KMS-11 (cell line): Measurements from ENCODE around the gene UBTFL1.

Experiments
- H2AFZ ChIP-seq: fragments of 200-600 bp; sonication (generic); 2 replicates; pipeline ENCODE4 v1.6.1; 2016; ENCODE audit warnings: antibody characterized with exemption, mixed run types, low read depth
- H3K27ac ChIP-seq: fragments of 200-600 bp; sonication (generic); 2 replicates; pipeline ENCODE4 v1.6.1; 2016; ENCODE audit warnings: mild to moderate bottlenecking, mixed run types
- H3K27me3 ChIP-seq: fragments of 200-600 bp; sonication (generic); 2 replicates; pipeline ENCODE4 v1.6.1; 2017; ENCODE audit warnings: mild to moderate bottlenecking, low read depth, mixed run types, moderate library complexity; ENCODE audit not compliant: insufficient read depth
- H3K36me3 ChIP-seq: fragments of 200-600 bp; sonication (generic); 2 replicates; pipeline ENCODE4 v1.6.1; 2017; ENCODE audit warnings: mild to moderate bottlenecking, mixed run types; ENCODE audit not compliant: insufficient read depth
- H3K4me1 ChIP-seq: fragments of 200-600 bp; sonication (generic); 2 replicates; pipeline ENCODE4 v1.6.1; 2016; ENCODE audit warnings: mild to moderate bottlenecking, low read depth, mixed run types; ENCODE audit not compliant: poor library complexity, severe bottlenecking
- H3K4me2 ChIP-seq: fragments of 200-600 bp; sonication (generic); 2 replicates; pipeline ENCODE4 v1.7.0; 2016; ENCODE audit warnings: mild to moderate bottlenecking, mixed run types
- H3K4me3 ChIP-seq: fragments of 200-600 bp; sonication (generic); IDR thresholded peaks from 2 replicates; pipeline ENCODE4 v1.6.1; 2017; ENCODE audit warnings: low read depth, low read length, mixed read lengths; ENCODE audit not compliant: insufficient read depth
- H3K79me2 ChIP-seq: fragments of 200-600 bp; sonication (generic); 2 replicates; pipeline ENCODE4 v1.6.1; 2016; ENCODE audit warnings: low read depth, mixed run types; ENCODE audit not compliant: insufficient read depth
- H3K9ac ChIP-seq: fragments of 200-600 bp; sonication (generic); 2 replicates; pipeline ENCODE4 v1.6.1; 2016; ENCODE audit warnings: mild to moderate bottlenecking, mixed run types
- H4K20me1 ChIP-seq: fragments of 200-600 bp; sonication (generic); 2 replicates; pipeline ENCODE4 v1.6.1; 2016; ENCODE audit warnings: mild to moderate bottlenecking, mixed run types; ENCODE audit not compliant: insufficient read depth
- CTCF ChIP-seq: fragments of 200-600 bp; sonication (generic); conservative IDR thresholded peaks from 2 replicates; pipeline ENCODE4 v1.6.1; 2017; ENCODE audit warnings: low read depth, mild to moderate bottlenecking, antibody characterized with exemption, low read length, moderate library complexity, mixed read lengths

UBTFL1 gene

GRCh38 chr11:90133560-90134477 lies 48.1 kb downstream of the UBTFL1 start:
- no peaks in the 10 kb centered on the region for H3K4me1 ChIP-seq
- no peak overlapping the region for H3K27ac ChIP-seq
- no peak overlapping the region for H2AFZ ChIP-seq
- no peak overlapping the region for H3K9ac ChIP-seq
- no peak for TF ChIP-seq CTCF
- H3K27me3 ChIP-seq = no peaks in the 10 kb centered on the region
- H3K4me2 ChIP-seq = no peak overlapping the region
- H3K79me2 ChIP-seq = no peaks in the 10 kb centered on the region
- no peaks in the 10 kb centered on the region for H3K36me3 ChIP-seq
- no peaks in the 10 kb centered on the region for H4K20me1 ChIP-seq
- H3K4me3 ChIP-seq = no peak overlapping the region

DNA sequence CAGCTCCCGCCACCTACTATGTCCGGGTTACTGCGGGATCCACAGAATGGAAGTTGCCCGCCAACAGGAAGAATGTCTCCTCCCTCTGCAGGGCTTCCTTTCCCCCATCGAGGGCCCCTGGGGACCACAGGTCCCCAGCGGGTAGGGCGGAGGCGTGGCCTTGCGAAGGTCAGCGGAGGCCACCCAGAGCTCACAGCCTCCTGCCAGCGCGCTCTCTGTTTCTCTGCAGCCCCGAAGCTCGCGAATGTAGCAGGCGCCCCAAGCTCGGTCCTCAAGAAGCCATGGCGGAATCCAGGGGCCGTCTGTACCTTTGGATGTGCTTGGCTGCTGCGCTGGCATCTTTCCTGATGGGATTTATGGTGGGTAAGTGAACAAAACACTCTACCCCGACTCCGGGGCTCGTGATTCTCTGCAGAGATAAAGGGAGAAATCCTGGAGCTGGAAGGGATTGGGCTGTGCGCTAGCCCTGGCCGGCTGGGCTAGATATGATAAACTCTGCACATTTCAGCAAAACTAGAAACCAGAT lies 48.8 kb downstream of the UBTFL1 start, which contains the start of gene NAALAD2:
Gene NAALAD2 (plus strand): TSS at position 186 of the 526 bp plus-strand sequence. CDS start 96 bp downstream, at position 282.
- Histone ChIP-seq H3K4me2 (no peak within 1 kb of the TSS), H4K20me1 (no peaks in the 10 kb centered on the region), H3K9ac (no peak within 1 kb of the TSS), H3K4me1 (no peaks in the 10 kb centered on the region), H2AFZ (no peak within 1 kb of the TSS), H3K79me2 (no peaks in the 10 kb centered on the region), H3K27ac (no peak within 1 kb of the TSS), H3K4me3 (no peak within 1 kb of the TSS), H3K27me3 (no peaks in the 10 kb centered on the region), H3K36me3 (no peaks in the 10 kb centered on the region)
- TF ChIP-seq CTCF = no peak

DNA sequence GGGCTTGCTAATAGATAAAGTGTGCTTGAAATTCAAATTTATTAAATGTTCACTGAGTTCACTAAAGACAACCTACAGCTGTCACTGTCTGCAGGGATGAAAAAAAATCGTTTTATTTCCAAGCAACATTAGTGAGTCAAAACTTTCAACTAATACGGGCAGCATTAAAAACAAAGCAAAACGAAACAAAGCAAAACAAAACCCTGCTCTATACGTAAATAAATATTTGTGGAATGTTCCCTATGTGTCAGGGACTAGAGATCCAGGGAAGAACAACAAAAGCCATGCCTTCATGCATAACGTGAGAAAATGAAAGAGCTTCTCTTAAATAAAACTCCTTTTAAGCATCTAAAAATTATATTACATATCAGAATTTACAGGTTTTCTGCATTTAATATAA lies 49.3 kb downstream of the UBTFL1 start:
- no peak overlapping the region for H3K4me3 ChIP-seq
- no peak overlapping the region for H3K4me2 ChIP-seq
- no peaks in the 10 kb centered on the region for H4K20me1 ChIP-seq
- no peak for TF ChIP-seq CTCF
- no peak overlapping the region for H3K9ac ChIP-seq
- no peaks in the 10 kb centered on the region for H3K27me3 ChIP-seq
- no peaks in the 10 kb centered on the region for H3K36me3 ChIP-seq
- no peaks in the 10 kb centered on the region for H3K79me2 ChIP-seq
- H2AFZ ChIP-seq = no peak overlapping the region
- H3K4me1 ChIP-seq = no peaks in the 10 kb centered on the region
- H3K27ac ChIP-seq = no peak overlapping the region
